Neutrophil (primary cell): ENCODE data around the gene PPM1G.
A peak's percentile ranks its signal among the peaks of the same experiment; 100 is the strongest.

ENCODE experiments used
- H3K27ac ChIP-seq: fragments of 200-600 bp; sonication (generic); 2 replicates; pipeline ENCODE4 v1.5.1; 2016; ENCODE audit warnings: mild to moderate bottlenecking, moderate library complexity
- H3K27me3 ChIP-seq: fragments of 200-600 bp; sonication (generic); 2 replicates; pipeline ENCODE4 v1.6.0; 2016; ENCODE audit warnings: mild to moderate bottlenecking
- H3K36me3 ChIP-seq: fragments of 200-600 bp; sonication (generic); 2 replicates; pipeline ENCODE4 v1.5.1; 2017
- H3K4me1 ChIP-seq, 2 experiments: fragments of 200-600 bp in 1 of 2; sonication (generic) in 1 of 2; 1 replicate in 1 of 2; 2 replicates in 1 of 2; pipeline versions ENCODE4 v1.5.1 to v1.6.1; 2013 to 2016; ENCODE audit warnings: low read depth in 1 of 2, low read length in 1 of 2, mild to moderate bottlenecking in 1 of 2, moderate library complexity in 1 of 2; ENCODE audit not compliant: control insufficient read depth in 1 of 2, insufficient read depth in 1 of 2
- H3K4me3 ChIP-seq, 2 experiments: fragments of 200-600 bp in 1 of 2; sonication (generic) in 1 of 2; 1 replicate in 1 of 2; 2 replicates in 1 of 2; pipeline ENCODE4 v1.5.1; 2013 to 2016; ENCODE audit warnings: low read depth in 1 of 2, low read length in 1 of 2, mild to moderate bottlenecking in 1 of 2, moderate library complexity in 1 of 2
- H3K9me3 ChIP-seq: fragments of 200-600 bp; sonication (generic); 2 replicates; pipeline ENCODE4 v1.5.1; 2016
- CTCF ChIP-seq: fragments of 200-600 bp; sonication (generic); IDR thresholded peaks from 2 replicates; pipeline ENCODE4 v1.5.1; 2016; ENCODE audit warnings: antibody characterized with exemption

PPM1G gene

GRCh38 chr2:27408601-27409320, 630 bp downstream of the PPM1G start:
- peaks cover 21 to 22% of the 10 kb centered on the region in 2 experiments for H3K4me1 ChIP-seq
- H3K27ac ChIP-seq: peak overlapping the region; percentile 88
- peaks cover 5% of the 10 kb centered on the region for H3K27me3 ChIP-seq
- H3K9me3 ChIP-seq: no peaks in the 10 kb centered on the region
- no peak for TF ChIP-seq CTCF
- H3K36me3 ChIP-seq: no peaks in the 10 kb centered on the region
- peak overlapping the region; percentile 78 to 99 for H3K4me3 ChIP-seq

GRCh38 chr2:27407798-27408491, 1.4 kb downstream of the PPM1G start:
- TF ChIP-seq CTCF: peak; percentile 28
- Histone ChIP-seq H3K27me3 (peaks cover 5% of the 10 kb centered on the region), H3K4me1 (peaks cover 21 to 22% of the 10 kb centered on the region in 2 experiments), H3K27ac (peak overlapping the region; percentile 88), H3K36me3 (no peaks in the 10 kb centered on the region), H3K9me3 (no peaks in the 10 kb centered on the region), H3K4me3 (peak overlapping the region; percentile 78 to 99)

GRCh38 chr2:27400348-27401135, 8.8 kb downstream of the PPM1G start:
- H3K36me3 ChIP-seq: no peaks in the 10 kb centered on the region
- H3K27ac ChIP-seq: no peak overlapping the region
- no peak for TF ChIP-seq CTCF
- no peak overlapping the region for H3K4me3 ChIP-seq
- no peaks in the 10 kb centered on the region for H3K9me3 ChIP-seq
- no peaks in the 10 kb centered on the region for H3K4me1 ChIP-seq
- no peaks in the 10 kb centered on the region for H3K27me3 ChIP-seq

- H3K27me3 ChIP-seq: no peaks in the 10 kb centered on the region
- TF ChIP-seq CTCF: no peak
- H3K36me3 ChIP-seq: no peaks in the 10 kb centered on the region
- H3K27ac ChIP-seq: no peak overlapping the region
- no peak overlapping the region for H3K4me3 ChIP-seq
- H3K4me1 ChIP-seq: no peaks in the 10 kb centered on the region
- H3K9me3 ChIP-seq: no peaks in the 10 kb centered on the region
These were observed 10.4 kb downstream of the PPM1G start for GRCh38 chr2:27398962-27399361.

- TF ChIP-seq CTCF: no peak
- no peaks in the 10 kb centered on the region for H3K9me3 ChIP-seq
- H3K4me1 ChIP-seq: no peaks in the 10 kb centered on the region
- peaks cover 8% of the 10 kb centered on the region for H3K36me3 ChIP-seq
- H3K27ac ChIP-seq: no peak overlapping the region
- no peak overlapping the region for H3K4me3 ChIP-seq
- no peaks in the 10 kb centered on the region for H3K27me3 ChIP-seq
These were observed 16.2 kb downstream of the PPM1G start for GRCh38 chr2:27393225-27393624.
